HepG2 (cell line): ENCODE measurements around the gene GSK3A. TPM values are rescaled to one million over a fixed set of nuclear protein-coding genes. Genes with fewer than 3 reads are reported as not detected.

Experiments used
- ATAC-seq: fragments of 200-7000 bp; cut with Tn5 transposase; 3 replicates; pipeline ENCODE4 v1.9.1; 2020; ENCODE audit warnings: mild to moderate bottlenecking, moderate library complexity
- BruUV-seq: library from RNA; stranded (reverse); fragments of 400-500 nt; replicated peaks from 2 replicates; lab custom pipeline; 2021; lab: Mats Ljungman, UMichigan
- CTCF ChIA-PET: fragments of 300-600 bp; formaldehyde crosslinking; extraction: SDS; loops from one replicate; lab custom pipeline; 2021; ENCODE audit warnings: low total read pairs, inconsistent platforms, low intra/inter-chr PET ratio; lab: Yijun Ruan, JAX
- POLR2A ChIA-PET: fragments of 350-600 bp; sonication (Branson Sonifier 250); formaldehyde crosslinking; loops from one replicate; lab custom pipeline; 2020; ENCODE audit warnings: antibody characterized with exemption, inconsistent platforms; lab: Yijun Ruan, JAX
- DNase-seq: peaks from one replicate; pipeline ENCODE4 v3.0.0-alpha.2; 2015; ENCODE audit warnings: low spot score
- FAIRE-seq: peaks from 3 replicates; lab custom pipeline; 2011; peaks lifted over from hg19 to GRCh38; lab: Jason Lieb, UNC
- H2AFZ ChIP-seq: one replicate; pipeline ENCODE4 v1.6.1; 2011; ENCODE audit warnings: low read length, inconsistent platforms
- H3K27ac ChIP-seq: fragments of 300-600 bp; 3 replicates; pipeline ENCODE4 v1.8.0; 2011; ENCODE audit warnings: mixed run types, mild to moderate bottlenecking, mixed read lengths, low read length, inconsistent platforms; ENCODE audit not compliant: insufficient read depth; ENCODE audit errors: extremely low read length
- H3K27me3 ChIP-seq, 2 experiments: fragments of 200-600 bp in 1 of 2; 2 replicates in 1 of 2; 3 replicates in 1 of 2; pipeline versions ENCODE4 v1.6.0 to v1.8.0; 2011; ENCODE audit warnings: low read length in 2 of 2, mild to moderate bottlenecking in 2 of 2, moderate library complexity in 2 of 2, inconsistent platforms in 1 of 2; ENCODE audit not compliant: insufficient read depth in 2 of 2, control insufficient read depth in 1 of 2
- H3K36me3 ChIP-seq, 2 experiments: fragments of 200-600 bp in 1 of 2; replicated peaks in 1 of 2; 2 replicates in 1 of 2; 3 replicates in 1 of 2; pipeline versions ENCODE4 v1.5.1 to v1.8.0; 2011; ENCODE audit warnings: low read length in 2 of 2, inconsistent platforms in 1 of 2; ENCODE audit not compliant: insufficient read depth in 2 of 2, control insufficient read depth in 1 of 2
- H3K4me1 ChIP-seq: 2 replicates; pipeline ENCODE4 v1.5.1; 2012; ENCODE audit warnings: low read length, inconsistent platforms; ENCODE audit not compliant: insufficient read depth
- H3K4me2 ChIP-seq: 2 replicates; pipeline ENCODE4 v1.6.0; 2011; ENCODE audit warnings: low read depth, low read length, inconsistent platforms
- H3K4me3 ChIP-seq, 3 experiments: fragments of 200-600 bp in 1 of 3; sonication (generic), shearing (Covaris generic) in 1 of 3; replicated peaks in 1 of 3; 2 replicates each; pipeline ENCODE4 v1.5.1; 2011 to 2016; ENCODE audit warnings: low read length in 3 of 3, inconsistent platforms in 2 of 3, low read depth in 2 of 3, mild to moderate bottlenecking in 2 of 3, control low read depth in 1 of 3, mixed read lengths in 1 of 3; ENCODE audit not compliant: insufficient read depth in 1 of 3
- H3K79me2 ChIP-seq: one replicate; pipeline ENCODE4 v1.6.1; 2011; ENCODE audit warnings: low read length, inconsistent platforms; ENCODE audit not compliant: insufficient read depth
- H3K9ac ChIP-seq: 2 replicates; pipeline ENCODE4 v1.6.0; 2011; ENCODE audit warnings: mild to moderate bottlenecking, low read depth, low read length, inconsistent platforms; ENCODE audit not compliant: insufficient read depth
- H3K9me3 ChIP-seq: 2 replicates; pipeline ENCODE4 v1.5.1; 2012; ENCODE audit warnings: mild to moderate bottlenecking, low read length
- H4K20me1 ChIP-seq: 2 replicates; pipeline ENCODE4 v1.6.0; 2011; ENCODE audit warnings: inconsistent platforms, mild to moderate bottlenecking, low read length, moderate library complexity; ENCODE audit not compliant: insufficient read depth
- JDP2 ChIP-seq: sonication (generic); formaldehyde crosslinking; IDR thresholded peaks from 2 replicates; pipeline ENCODE4 v1.8.1; 2022; ENCODE audit warnings: missing genetic modification reagents, borderline replicate concordance
- MXI1 ChIP-seq: IDR thresholded peaks from 3 replicates; pipeline ENCODE4 v1.6.1; 2012; ENCODE audit warnings: low read depth, low read length, inconsistent platforms, borderline replicate concordance
- NFRKB ChIP-seq: fragments of 450-650 bp; IDR thresholded peaks from 2 replicates; pipeline ENCODE4 v1.6.1; 2017
- PCBP1 ChIP-seq: fragments of 200-400 bp; formaldehyde crosslinking; IDR thresholded peaks from 2 replicates; pipeline ENCODE4 v1.6.1; 2017; ENCODE audit warnings: mild to moderate bottlenecking, low read depth, low read length, borderline replicate concordance
- SMAD9 ChIP-seq: sonication (generic); formaldehyde crosslinking; IDR thresholded peaks from 2 replicates; pipeline ENCODE4 v1.5.1; 2020; ENCODE audit warnings: mild to moderate bottlenecking, missing genetic modification reagents
- ZNF207 ChIP-seq: fragments of 450-650 bp; IDR thresholded peaks from 2 replicates; pipeline ENCODE4 v1.6.1; 2016; ENCODE audit warnings: antibody characterized with exemption, borderline replicate concordance
- ZNF598 ChIP-seq: sonication (generic); formaldehyde crosslinking; IDR thresholded peaks from 2 replicates; pipeline ENCODE4 v1.5.1; 2020; ENCODE audit warnings: mild to moderate bottlenecking, missing genetic modification reagents, borderline replicate concordance
- ZNF746 ChIP-seq: sonication (generic); formaldehyde crosslinking; IDR thresholded peaks from 2 replicates; pipeline ENCODE4 v1.8.0; 2022; ENCODE audit warnings: mild to moderate bottlenecking, missing genetic modification reagents
- ZNF766 ChIP-seq: sonication (generic); formaldehyde crosslinking; IDR thresholded peaks from 2 replicates; pipeline ENCODE4 v1.5.0; 2020; ENCODE audit warnings: missing genetic modification reagents, borderline replicate concordance
- WGBS: methylation state at CpG from one replicate; pipeline ENCODE4 v1.1.6; 2017; ENCODE audit warnings: low lambda C conversion rate; 5-methylcytosine and 5-hydroxymethylcytosine counted together
- in situ Hi-C: cut with HindIII; loops from 2 replicates; pipeline ENCODE4 v1.10.0; 2017; ENCODE audit warnings: low pct_unique_long_range_greater_than_20kb; ENCODE audit not compliant: extremely low pct_ligation_motif_present
- intact Hi-C: fragments of 100-400 bp; cut with micrococcal nuclease; formaldehyde crosslinking; loops from one replicate; pipeline ENCODE4 v1.10.0; 2022; ENCODE audit not compliant: unreplicated experiment
- polyA plus RNA-seq, 8 experiments: library from polyadenylated mRNA; depleted of rRNA in 3 of 8; stranded (reverse) in 7 of 8; unstranded in 1 of 8; fragments of >200 nt; fragmentation: Illumina TruSeq in 4 of 8; extraction: Trizol in 4 of 8; gene quantifications; 2 replicates each; pipeline versions ENCODE4 v1.2.1 to v1.2.3, GENCODE V29; 2011 to 2016; ENCODE audit warnings: low read depth in 4 of 8, missing spikeins in 1 of 8, mixed read lengths in 1 of 8; ENCODE audit not compliant: insufficient read depth in 1 of 8
- total RNA-seq, 5 experiments: library from RNA; depleted of rRNA; stranded (reverse); fragments of >200 nt; fragmentation: Illumina TruSeq; extraction: Trizol; gene quantifications; 2 replicates each; pipeline ENCODE4 v1.2.3, GENCODE V29; 2016; ENCODE audit warnings: low read depth in 1 of 5
- TF ChIP-seq, protein P1 (sequence below): sonication (generic); formaldehyde crosslinking; conservative IDR thresholded peaks from 2 replicates; pipeline ENCODE4 v1.8.1; 2023; ENCODE audit warnings: missing genetic modification reagents
- TF ChIP-seq, protein P2 (sequence below): sonication (generic); formaldehyde crosslinking; IDR thresholded peaks from 2 replicates; pipeline ENCODE4 v1.5.1; 2020; ENCODE audit warnings: mild to moderate bottlenecking, missing genetic modification reagents, moderate library complexity

The GSK3A gene
- total and polyA plus RNA-seq, 2 of the 13 experiments (the other 11 are each of a cell fraction or from before 2014, with no cell fraction given) = 16.9 to 52.5 TPM

DNA sequence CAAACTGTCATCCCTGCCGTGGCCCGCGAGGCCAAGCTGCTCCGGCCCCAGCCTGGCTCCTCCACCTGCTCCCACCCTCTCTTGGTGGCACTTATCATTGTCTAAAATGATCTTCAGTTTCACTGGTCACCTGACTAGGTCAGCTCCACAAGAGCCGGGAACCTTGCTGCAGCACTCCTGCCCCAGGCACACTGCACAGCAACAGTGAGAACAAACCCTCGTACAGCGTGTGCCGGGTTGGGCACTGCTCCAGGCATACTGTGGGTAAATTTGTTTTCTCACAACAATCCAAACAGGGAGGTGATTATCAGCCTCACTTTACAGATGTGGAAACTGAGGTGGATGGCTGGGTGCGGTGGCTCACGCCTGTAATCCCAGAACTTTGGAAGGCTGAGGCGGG, 33.8 kb downstream of the GSK3A start (continued):
- TF ChIP-seq, protein P1, sequence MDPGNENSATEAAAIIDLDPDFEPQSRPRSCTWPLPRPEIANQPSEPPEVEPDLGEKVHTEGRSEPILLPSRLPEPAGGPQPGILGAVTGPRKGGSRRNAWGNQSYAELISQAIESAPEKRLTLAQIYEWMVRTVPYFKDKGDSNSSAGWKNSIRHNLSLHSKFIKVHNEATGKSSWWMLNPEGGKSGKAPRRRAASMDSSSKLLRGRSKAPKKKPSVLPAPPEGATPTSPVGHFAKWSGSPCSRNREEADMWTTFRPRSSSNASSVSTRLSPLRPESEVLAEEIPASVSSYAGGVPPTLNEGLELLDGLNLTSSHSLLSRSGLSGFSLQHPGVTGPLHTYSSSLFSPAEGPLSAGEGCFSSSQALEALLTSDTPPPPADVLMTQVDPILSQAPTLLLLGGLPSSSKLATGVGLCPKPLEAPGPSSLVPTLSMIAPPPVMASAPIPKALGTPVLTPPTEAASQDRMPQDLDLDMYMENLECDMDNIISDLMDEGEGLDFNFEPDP (CRISPR knock-in tag) = no peak
- TF ChIP-seq ZNF746 (CRISPR knock-in tag) = no peak
- no peak for TF ChIP-seq PCBP1
- TF ChIP-seq SMAD9 (CRISPR knock-in tag) = no peak
- TF ChIP-seq NFRKB = no peak
- no peak for TF ChIP-seq ZNF207
- TF ChIP-seq, all 625 proteins: peak for 0

DNA sequence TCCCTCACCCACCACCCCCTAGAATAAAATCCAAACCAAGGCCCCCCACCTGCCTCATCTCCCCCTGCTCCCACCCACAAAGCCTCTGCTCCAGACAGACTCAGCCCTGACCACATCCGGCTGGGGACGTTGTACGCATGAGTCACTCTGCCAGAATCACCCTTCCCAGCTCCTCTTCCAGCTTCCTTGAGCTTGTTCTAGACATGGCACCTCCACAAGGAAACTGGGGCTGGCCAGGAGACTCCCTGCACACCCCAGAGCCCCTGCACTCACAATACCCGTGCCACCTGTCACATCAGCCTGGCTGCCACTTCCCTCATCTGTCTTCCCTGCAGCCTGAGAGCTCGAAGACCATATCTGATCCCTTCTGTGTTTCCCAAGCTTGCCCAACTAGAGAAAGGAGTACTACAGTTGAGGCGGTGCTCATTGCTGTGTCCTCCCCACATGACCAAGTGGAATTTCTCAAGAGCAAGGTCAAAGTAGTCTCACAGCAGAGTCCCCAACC, 34.6 kb downstream of the GSK3A start:
- Histone ChIP-seq H4K20me1 (peaks cover 12% of the 10 kb centered on the region), H2AFZ (no peak overlapping the region), H3K4me1 (peaks cover under 1% of the 10 kb centered on the region; the same call in 1 of the 2 replicates), H3K4me3 (no peak overlapping the region), H3K27ac (no peak overlapping the region), H3K9ac (no peak overlapping the region), H3K27me3 (no peaks in the 10 kb centered on the region), H3K36me3 (peaks cover 30 to 66% of the 10 kb centered on the region in 2 experiments), H3K79me2 (peaks cover 16% of the 10 kb centered on the region), H3K4me2 (no peak overlapping the region), H3K9me3 (no peaks in the 10 kb centered on the region)
- intact Hi-C loops (no loop called here), in situ Hi-C loops (no loop called here)
- TF ChIP-seq MXI1 = no peak
- TF ChIP-seq, protein P2, sequence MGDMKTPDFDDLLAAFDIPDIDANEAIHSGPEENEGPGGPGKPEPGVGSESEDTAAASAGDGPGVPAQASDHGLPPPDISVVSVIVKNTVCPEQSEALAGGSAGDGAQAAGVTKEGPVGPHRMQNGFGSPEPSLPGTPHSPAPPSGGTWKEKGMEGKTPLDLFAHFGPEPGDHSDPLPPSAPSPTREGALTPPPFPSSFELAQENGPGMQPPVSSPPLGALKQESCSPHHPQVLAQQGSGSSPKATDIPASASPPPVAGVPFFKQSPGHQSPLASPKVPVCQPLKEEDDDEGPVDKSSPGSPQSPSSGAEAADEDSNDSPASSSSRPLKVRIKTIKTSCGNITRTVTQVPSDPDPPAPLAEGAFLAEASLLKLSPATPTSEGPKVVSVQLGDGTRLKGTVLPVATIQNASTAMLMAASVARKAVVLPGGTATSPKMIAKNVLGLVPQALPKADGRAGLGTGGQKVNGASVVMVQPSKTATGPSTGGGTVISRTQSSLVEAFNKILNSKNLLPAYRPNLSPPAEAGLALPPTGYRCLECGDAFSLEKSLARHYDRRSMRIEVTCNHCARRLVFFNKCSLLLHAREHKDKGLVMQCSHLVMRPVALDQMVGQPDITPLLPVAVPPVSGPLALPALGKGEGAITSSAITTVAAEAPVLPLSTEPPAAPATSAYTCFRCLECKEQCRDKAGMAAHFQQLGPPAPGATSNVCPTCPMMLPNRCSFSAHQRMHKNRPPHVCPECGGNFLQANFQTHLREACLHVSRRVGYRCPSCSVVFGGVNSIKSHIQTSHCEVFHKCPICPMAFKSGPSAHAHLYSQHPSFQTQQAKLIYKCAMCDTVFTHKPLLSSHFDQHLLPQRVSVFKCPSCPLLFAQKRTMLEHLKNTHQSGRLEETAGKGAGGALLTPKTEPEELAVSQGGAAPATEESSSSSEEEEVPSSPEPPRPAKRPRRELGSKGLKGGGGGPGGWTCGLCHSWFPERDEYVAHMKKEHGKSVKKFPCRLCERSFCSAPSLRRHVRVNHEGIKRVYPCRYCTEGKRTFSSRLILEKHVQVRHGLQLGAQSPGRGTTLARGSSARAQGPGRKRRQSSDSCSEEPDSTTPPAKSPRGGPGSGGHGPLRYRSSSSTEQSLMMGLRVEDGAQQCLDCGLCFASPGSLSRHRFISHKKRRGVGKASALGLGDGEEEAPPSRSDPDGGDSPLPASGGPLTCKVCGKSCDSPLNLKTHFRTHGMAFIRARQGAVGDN (CRISPR knock-in tag) = no peak
- no peak for TF ChIP-seq ZNF766 (CRISPR knock-in tag)
- TF ChIP-seq JDP2 (CRISPR knock-in tag) = no peak
- TF ChIP-seq ZNF598 (CRISPR knock-in tag) = no peak
- no TSS peak for BruUV-seq
- ChIA-PET POLR2A (interaction anchor here (0.6 kb wide), 1 partner anchor 108 kb away, joined by 3 read pairs; no protein-coding TSS in a partner anchor), CTCF (no interaction called here)
- FAIRE-seq (no peak), DNase-seq (no peak), ATAC-seq (no peak)
- WGBS = 99% methylated on average over 6 of the region's 6 CpGs
